DOHH2 (cell line): ENCODE measurements around the gene AXIN2.

ENCODE experiments used
- EZH2phosphoT487 ChIP-seq: fragments of 200-600 bp; sonication (generic); IDR thresholded peaks from 2 replicates; pipeline ENCODE4 v1.6.1; 2017; ENCODE audit warnings: borderline replicate concordance, mild to moderate bottlenecking, antibody characterized with exemption, low read length, moderate library complexity, mixed read lengths
- TF ChIP-seq, protein P1 (sequence below): fragments of 200-600 bp; sonication (generic); IDR thresholded peaks from one replicate; pipeline ENCODE4 v1.5.1; 2014; ENCODE audit warnings: antibody characterized with exemption, mild to moderate bottlenecking, low read depth, low read length; ENCODE audit not compliant: poor library complexity, severe bottlenecking

DNA sequence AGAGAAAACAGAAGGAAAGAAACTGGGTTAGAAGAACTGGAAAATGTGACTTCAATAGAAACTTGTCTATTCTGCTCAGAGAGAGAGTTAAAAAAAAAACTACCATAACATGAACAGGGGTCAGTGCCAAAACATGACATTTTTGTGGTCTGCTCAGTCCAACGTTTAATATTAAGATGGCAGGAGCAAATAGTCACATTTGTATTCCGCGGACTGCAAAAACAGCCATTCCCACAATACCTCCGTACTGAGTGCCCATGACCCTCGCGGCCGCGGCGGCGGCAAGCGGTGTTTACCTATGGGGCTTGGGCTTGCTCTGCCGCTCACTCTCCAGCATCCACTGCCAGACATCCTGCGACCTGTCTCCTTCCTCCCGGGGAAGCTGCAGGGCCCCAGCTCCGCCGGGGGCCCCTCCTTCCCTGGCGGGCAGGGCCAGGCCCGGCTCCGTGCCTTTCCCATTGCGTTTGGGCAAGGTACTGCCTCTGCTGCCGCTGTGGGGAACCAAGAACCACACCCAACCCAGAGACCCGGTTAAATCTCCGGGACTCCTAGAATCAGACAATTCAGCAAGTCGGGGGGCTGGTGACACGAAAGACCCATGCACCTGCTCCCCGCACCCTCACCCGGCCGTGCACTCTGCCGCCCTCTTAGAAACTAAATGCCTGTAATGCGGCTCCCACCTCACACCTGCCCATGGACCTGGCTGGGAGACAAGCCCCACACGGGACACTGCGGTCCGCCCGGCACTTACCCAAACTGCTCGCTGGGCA is 24.7 kb downstream of the AXIN2 start:
- TF ChIP-seq, protein P1, sequence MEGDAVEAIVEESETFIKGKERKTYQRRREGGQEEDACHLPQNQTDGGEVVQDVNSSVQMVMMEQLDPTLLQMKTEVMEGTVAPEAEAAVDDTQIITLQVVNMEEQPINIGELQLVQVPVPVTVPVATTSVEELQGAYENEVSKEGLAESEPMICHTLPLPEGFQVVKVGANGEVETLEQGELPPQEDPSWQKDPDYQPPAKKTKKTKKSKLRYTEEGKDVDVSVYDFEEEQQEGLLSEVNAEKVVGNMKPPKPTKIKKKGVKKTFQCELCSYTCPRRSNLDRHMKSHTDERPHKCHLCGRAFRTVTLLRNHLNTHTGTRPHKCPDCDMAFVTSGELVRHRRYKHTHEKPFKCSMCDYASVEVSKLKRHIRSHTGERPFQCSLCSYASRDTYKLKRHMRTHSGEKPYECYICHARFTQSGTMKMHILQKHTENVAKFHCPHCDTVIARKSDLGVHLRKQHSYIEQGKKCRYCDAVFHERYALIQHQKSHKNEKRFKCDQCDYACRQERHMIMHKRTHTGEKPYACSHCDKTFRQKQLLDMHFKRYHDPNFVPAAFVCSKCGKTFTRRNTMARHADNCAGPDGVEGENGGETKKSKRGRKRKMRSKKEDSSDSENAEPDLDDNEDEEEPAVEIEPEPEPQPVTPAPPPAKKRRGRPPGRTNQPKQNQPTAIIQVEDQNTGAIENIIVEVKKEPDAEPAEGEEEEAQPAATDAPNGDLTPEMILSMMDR = no peak
- no peak for TF ChIP-seq EZH2phosphoT487
